Activated CD4-positive, alpha-beta T cell treated with anti-CD3 and anti-CD28 coated beads for 36 hours (primary cell): ENCODE data around the gene POP5. TPM values are rescaled to one million over a fixed set of nuclear protein-coding genes. Genes with fewer than 3 reads are reported as not detected.

Source experiments
- ATAC-seq: fragments of 200-7000 bp; cut with Tn5 transposase; one replicate; pipeline ENCODE4 v1.10.0; 2021; ENCODE audit warnings: mild to moderate bottlenecking, moderate library complexity
- CTCF ChIA-PET: fragments of 350-600 bp; sonication (Branson Sonifier 250); formaldehyde crosslinking; loops from one replicate; lab custom pipeline; 2021; ENCODE audit warnings: antibody characterized with exemption; lab: Charles Lee
- POLR2A ChIA-PET: fragments of 350-600 bp; sonication (Branson Sonifier 250); formaldehyde crosslinking; loops from one replicate; lab custom pipeline; 2021; ENCODE audit warnings: antibody characterized with exemption, inconsistent platforms; lab: Charles Lee
- DNase-seq: peaks from one replicate; pipeline ENCODE4 v3.0.0-alpha.2; 2020
- H3K27ac Mint-ChIP-seq: one replicate; pipeline ENCODE4 v1.8.0; 2021; ENCODE audit warnings: mixed read lengths
- H3K27me3 Mint-ChIP-seq: one replicate; pipeline ENCODE4 v1.8.0; 2021; ENCODE audit warnings: mixed read lengths
- H3K36me3 Mint-ChIP-seq: one replicate; pipeline ENCODE4 v1.8.0; 2021; ENCODE audit warnings: low read depth, mixed read lengths
- H3K4me1 Mint-ChIP-seq: one replicate; pipeline ENCODE4 v1.8.0; 2021; ENCODE audit warnings: mixed read lengths
- H3K4me3 Mint-ChIP-seq: one replicate; pipeline ENCODE4 v1.8.0; 2021; ENCODE audit warnings: mild to moderate bottlenecking, moderate library complexity, mixed read lengths
- H3K9me3 Mint-ChIP-seq: one replicate; pipeline ENCODE4 v1.8.0; 2021; ENCODE audit warnings: low read depth, mixed read lengths
- intact Hi-C, 2 experiments: fragments of 100-400 bp; cut with DNase I in 1 of 2; cut with micrococcal nuclease in 1 of 2; formaldehyde crosslinking; loops; one replicate each; pipeline versions ENCODE4 v1.14.2 to v1.15.1; 2022 to 2024; cut with DNase I, micrococcal nuclease
- total RNA-seq, 2 experiments: library from RNA; stranded (reverse); gene quantifications; one replicate each; pipeline ENCODE4 v1.2.3, GENCODE V29; 2021

POP5 gene
- total RNA-seq, 2 experiments from 2014 or later = 44.8 to 52.6 TPM

- ChIA-PET CTCF (interaction anchor here (0.6 to 1.9 kb wide), 6 partner anchors 17 to 634 kb away, joined by 3 to 6 read pairs (median 4); no protein-coding TSS in a partner anchor), POLR2A (no interaction called here)
- intact Hi-C loops = no loop called here
- Mint-ChIP-seq H3K4me3 (no peak overlapping the region), H3K36me3 (no peaks in the 10 kb centered on the region), H3K4me1 (peaks cover 8% of the 10 kb centered on the region), H3K27me3 (peaks cover 11% of the 10 kb centered on the region), H3K27ac (no peak overlapping the region), H3K9me3 (no peaks in the 10 kb centered on the region)
- DNase-seq = no peak
- no peak for ATAC-seq
These were observed 7.2 kb upstream of the POP5 start for GRCh38 chr12:120588371-120588770.

- no peaks in the 10 kb centered on the region for H3K9me3 Mint-ChIP-seq
- intact Hi-C loops = no loop called here
- CTCF ChIA-PET = no interaction called here
- H3K4me1 Mint-ChIP-seq = peaks cover 14% of the 10 kb centered on the region
- H3K27ac Mint-ChIP-seq = no peak overlapping the region
- peaks cover 11% of the 10 kb centered on the region for H3K27me3 Mint-ChIP-seq
- POLR2A ChIA-PET = no interaction called here
- ATAC-seq (no peak), DNase-seq (no peak)
- no peak overlapping the region for H3K4me3 Mint-ChIP-seq
- no peaks in the 10 kb centered on the region for H3K36me3 Mint-ChIP-seq
These were observed 5.7 kb upstream of the POP5 start for GRCh38 chr12:120586860-120587259.

- ChIA-PET CTCF (no interaction called here), POLR2A (no interaction called here)
- H3K4me3 Mint-ChIP-seq = no peak overlapping the region
- intact Hi-C loops = no loop called here
- no peaks in the 10 kb centered on the region for H3K9me3 Mint-ChIP-seq
- peaks cover 11% of the 10 kb centered on the region for H3K27me3 Mint-ChIP-seq
- no peak overlapping the region for H3K27ac Mint-ChIP-seq
- no peak for ATAC-seq
- DNase-seq = no peak
- no peaks in the 10 kb centered on the region for H3K36me3 Mint-ChIP-seq
- H3K4me1 Mint-ChIP-seq = peaks cover 19% of the 10 kb centered on the region
These were observed 5.0 kb upstream of the POP5 start for GRCh38 chr12:120586206-120586605.

- Mint-ChIP-seq H3K4me1 (peaks cover 30% of the 10 kb centered on the region), H3K27me3 (peaks cover 11% of the 10 kb centered on the region), H3K9me3 (no peaks in the 10 kb centered on the region), H3K36me3 (peaks cover 2% of the 10 kb centered on the region), H3K4me3 (peak overlapping the region; percentile 51), H3K27ac (no peak overlapping the region)
- DNase-seq (peak; percentile 66), ATAC-seq (no peak)
- CTCF ChIA-PET = interaction anchor here (0.6 to 5.5 kb wide), 9 partner anchors 13 to 916 kb away, joined by 3 to 123 read pairs (median 3); no protein-coding TSS in a partner anchor
- POLR2A ChIA-PET = no interaction called here
- intact Hi-C loops = loop anchor here (5.0 kb wide), 2 partner anchors 143 to 388 kb away; partner anchors contain the start of gene ACADS (in 2 of the 2)
These were observed 3.3 kb upstream of the POP5 start for GRCh38 chr12:120584343-120585149.

GRCh38 chr12:120583478-120584030 is 2.4 kb upstream of the POP5 start:
- peak; percentile 89 for DNase-seq
- POLR2A ChIA-PET = no interaction called here
- Mint-ChIP-seq H3K4me1 (peaks cover 35% of the 10 kb centered on the region), H3K9me3 (no peaks in the 10 kb centered on the region), H3K36me3 (peaks cover 8% of the 10 kb centered on the region), H3K27ac (no peak overlapping the region), H3K27me3 (peaks cover 11% of the 10 kb centered on the region), H3K4me3 (peak overlapping the region; percentile 38)
- intact Hi-C loops = loop anchor here (1.0 to 5.0 kb wide), 8 partner anchors 66 to 527 kb away; partner anchors contain the start of genes ACADS (in 2 of the 2) and SPPL3 (in 1 of the 2)
- ATAC-seq = peak; percentile 23
- CTCF ChIA-PET = interaction anchor here (0.5 to 5.5 kb wide), 25 partner anchors 12 to 430 kb away, joined by 3 to 123 read pairs (median 4); partner anchors contain the start of gene ACADS

GRCh38 chr12:120581998-120582397 is 796 bp upstream of the POP5 start:
- DNase-seq = peak; percentile 38
- CTCF ChIA-PET = interaction anchor here (0.6 to 5.5 kb wide), 27 partner anchors 10 to 861 kb away, joined by 3 to 123 read pairs (median 5); partner anchors contain the start of genes CABP1, COQ5, COX6A1 and SRSF9
- H3K36me3 Mint-ChIP-seq = peaks cover 14% of the 10 kb centered on the region
- intact Hi-C loops = loop anchor here (1.0 to 5.0 kb wide), 10 partner anchors 47 to 390 kb away; partner anchors contain the start of genes ACADS (in 2 of the 2), COX6A1 (in 1 of the 2), DYNLL1 (in 1 of the 2) and MLEC (in 1 of the 2)
- peak overlapping the region; percentile 91 for H3K27ac Mint-ChIP-seq
- peaks cover 11% of the 10 kb centered on the region for H3K27me3 Mint-ChIP-seq
- POLR2A ChIA-PET = interaction anchor here (0.9 to 2.3 kb wide), 3 partner anchors 67 to 214 kb away, joined by 3 to 8 read pairs (median 3); no protein-coding TSS in a partner anchor
- H3K9me3 Mint-ChIP-seq = no peaks in the 10 kb centered on the region
- no peak for ATAC-seq
- H3K4me3 Mint-ChIP-seq = peak overlapping the region; percentile 98
- H3K4me1 Mint-ChIP-seq = peaks cover 35% of the 10 kb centered on the region

- ATAC-seq = no peak
- no peak overlapping the region for H3K27ac Mint-ChIP-seq
- intact Hi-C loops = no loop called here
- CTCF ChIA-PET = interaction anchor here (0.6 to 5.5 kb wide), 4 partner anchors 11 to 110 kb away, joined by 3 to 123 read pairs (median 6); partner anchors contain the start of gene SRSF9
- H3K4me1 Mint-ChIP-seq = peaks cover 33% of the 10 kb centered on the region
- H3K27me3 Mint-ChIP-seq = peaks cover 5% of the 10 kb centered on the region
- H3K9me3 Mint-ChIP-seq = no peaks in the 10 kb centered on the region
- POLR2A ChIA-PET = interaction anchor here (0.6 kb wide), 1 partner anchor 50 kb away, joined by 4 read pairs; the partner anchor contains the start of gene COQ5
- no peak for DNase-seq
- peak overlapping the region; percentile 98 for H3K4me3 Mint-ChIP-seq
- peaks cover 37% of the 10 kb centered on the region for H3K36me3 Mint-ChIP-seq
These were observed 2.0 kb downstream of the POP5 start for GRCh38 chr12:120579179-120579578.

- H3K36me3 Mint-ChIP-seq = peaks cover 65% of the 10 kb centered on the region
- intact Hi-C loops = no loop called here
- ChIA-PET CTCF (interaction anchor here (0.6 to 2.3 kb wide), 2 partner anchors 14 to 1549 kb away, joined by 3 to 7 read pairs; no protein-coding TSS in a partner anchor), POLR2A (no interaction called here)
- no peaks in the 10 kb centered on the region for H3K9me3 Mint-ChIP-seq
- H3K4me3 Mint-ChIP-seq = no peak overlapping the region
- peak overlapping the region; percentile 49 for H3K27ac Mint-ChIP-seq
- no peak for DNase-seq
- no peaks in the 10 kb centered on the region for H3K27me3 Mint-ChIP-seq
- no peak for ATAC-seq
- H3K4me1 Mint-ChIP-seq = peaks cover under 1% of the 10 kb centered on the region
These were observed 7.1 kb downstream of the POP5 start for GRCh38 chr12:120574106-120574505.

- no peaks in the 10 kb centered on the region for H3K9me3 Mint-ChIP-seq
- DNase-seq (no peak), ATAC-seq (no peak)
- intact Hi-C loops = no loop called here
- no peak overlapping the region for H3K27ac Mint-ChIP-seq
- ChIA-PET CTCF (no interaction called here), POLR2A (no interaction called here)
- H3K36me3 Mint-ChIP-seq = peaks cover 65% of the 10 kb centered on the region
- H3K4me3 Mint-ChIP-seq = no peak overlapping the region
- no peaks in the 10 kb centered on the region for H3K4me1 Mint-ChIP-seq
- H3K27me3 Mint-ChIP-seq = no peaks in the 10 kb centered on the region
These were observed 7.6 kb downstream of the POP5 start for GRCh38 chr12:120573560-120573959.

GRCh38 chr12:120571299-120571698 is 9.9 kb downstream of the POP5 start:
- POLR2A ChIA-PET = interaction anchor here (0.7 kb wide), 1 partner anchor 82 kb away, joined by 5 read pairs; no protein-coding TSS in a partner anchor
- Mint-ChIP-seq H3K36me3 (peaks cover 60% of the 10 kb centered on the region), H3K27me3 (no peaks in the 10 kb centered on the region), H3K4me1 (no peaks in the 10 kb centered on the region), H3K9me3 (no peaks in the 10 kb centered on the region), H3K4me3 (no peak overlapping the region), H3K27ac (no peak overlapping the region)
- CTCF ChIA-PET = interaction anchor here (0.5 to 1.9 kb wide), 5 partner anchors 10 to 866 kb away, joined by 3 to 7 read pairs (median 4); partner anchors contain the start of gene POP5
- intact Hi-C loops = no loop called here
- DNase-seq (no peak), ATAC-seq (no peak)

- Mint-ChIP-seq H3K27ac (no peak overlapping the region), H3K27me3 (no peaks in the 10 kb centered on the region), H3K36me3 (peaks cover 54% of the 10 kb centered on the region), H3K9me3 (no peaks in the 10 kb centered on the region), H3K4me1 (no peaks in the 10 kb centered on the region), H3K4me3 (no peak overlapping the region)
- no peak for ATAC-seq
- intact Hi-C loops = no loop called here
- ChIA-PET POLR2A (interaction anchor here (0.6 kb wide), 1 partner anchor 1628 kb away, joined by 3 read pairs; no protein-coding TSS in a partner anchor), CTCF (no interaction called here)
- no peak for DNase-seq
These were observed 17.7 kb downstream of the POP5 start for GRCh38 chr12:120563495-120563894.
